ENCODE measurements around the gene BIRC5.

DNA sequence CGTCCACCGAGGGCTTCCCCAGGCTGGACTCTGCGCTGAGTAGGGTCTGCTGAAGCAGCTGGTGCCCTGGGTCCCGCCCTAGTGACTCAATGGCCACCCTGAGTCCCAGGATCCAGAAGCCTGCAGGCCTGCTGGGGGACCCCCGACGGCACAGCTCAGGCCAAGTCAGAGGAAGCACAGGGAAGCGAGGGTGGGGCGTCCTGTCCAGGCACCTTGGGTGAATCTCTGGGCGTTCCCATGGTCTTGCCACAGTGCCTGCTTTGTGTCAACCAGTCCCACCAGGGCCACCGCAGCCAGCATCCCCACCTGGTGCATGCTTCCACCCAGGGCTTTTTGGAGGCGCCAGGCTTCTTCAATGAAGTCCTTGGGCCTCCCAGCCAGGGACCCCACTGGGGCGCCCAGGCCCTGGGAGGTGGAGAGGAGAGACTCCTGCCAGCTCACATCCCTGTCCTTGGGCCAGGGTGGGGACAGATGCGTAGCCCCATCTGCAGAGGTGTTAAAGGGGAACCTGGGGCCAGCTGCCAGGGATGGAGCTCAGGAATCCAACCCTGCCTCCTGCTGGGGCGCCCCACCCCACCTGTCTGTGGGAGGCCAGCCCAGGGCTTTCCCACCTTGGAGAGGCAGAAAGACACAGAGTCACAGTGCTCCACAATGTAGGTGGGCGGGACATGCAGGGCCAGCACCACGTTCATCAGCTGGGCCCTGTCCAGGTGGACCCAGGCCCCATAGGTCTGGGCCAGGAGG, 35.2 kb downstream of the BIRC5 start:
- TF ChIP-seq CTCF (IDR thresholded peaks at IDR 0.05): no peak
- no peak for TF ChIP-seq POLR2A (IDR thresholded peaks at IDR 0.05)
